Natural killer cell (primary cell): ENCODE measurements around the gene RALBP1. TPM values are rescaled to one million over a fixed set of nuclear protein-coding genes. Genes with fewer than 3 reads are reported as not detected.

Source experiments
- ATAC-seq, 3 donors: fragments of 150-1000 bp in 2 of 3; fragments of 200-7000 bp in 1 of 3; cut with Tn5 transposase; 1 replicate in 1 of 3; 2 replicates in 2 of 3; pipeline ENCODE4 v1.10.0; 2021; ENCODE audit warnings: mild to moderate bottlenecking in 2 of 3, moderate library complexity in 2 of 3
- DNase-seq, 2 donors: peaks; one replicate each; pipeline versions ENCODE4 v3.0.0 to v3.0.0-alpha.2; 2013 to 2021; ENCODE audit warnings: mixed read lengths in 1 of 2
- H3K27ac ChIP-seq: one replicate; pipeline ENCODE4 v1.5.1; 2013; ENCODE audit warnings: mild to moderate bottlenecking, low read length
- H3K27me3 ChIP-seq: one replicate; pipeline ENCODE4 v1.6.1; 2013; ENCODE audit warnings: low read length; ENCODE audit not compliant: control insufficient read depth, insufficient read depth
- H3K36me3 ChIP-seq: one replicate; pipeline ENCODE4 v1.6.1; 2013; ENCODE audit warnings: low read length; ENCODE audit not compliant: control insufficient read depth, insufficient read depth
- H3K4me1 ChIP-seq: one replicate; pipeline ENCODE4 v1.6.1; 2013; ENCODE audit warnings: low read length; ENCODE audit not compliant: control insufficient read depth, insufficient read depth
- H3K4me3 ChIP-seq: one replicate; pipeline ENCODE4 v1.5.1; 2013; ENCODE audit warnings: low read length
- H3K9me3 ChIP-seq: one replicate; pipeline ENCODE4 v1.6.1; 2013; ENCODE audit warnings: low read length; ENCODE audit not compliant: control insufficient read depth, insufficient read depth
- H3K27ac Mint-ChIP-seq, 2 donors: one replicate each; pipeline ENCODE4 v1.8.0; 2022; ENCODE audit warnings: mild to moderate bottlenecking in 2 of 2, mixed read lengths in 2 of 2, moderate library complexity in 1 of 2
- H3K27me3 Mint-ChIP-seq, 2 donors: one replicate each; pipeline ENCODE4 v1.8.0; 2022; ENCODE audit warnings: low read depth in 2 of 2, mixed read lengths in 2 of 2
- H3K36me3 Mint-ChIP-seq: one replicate; pipeline ENCODE4 v1.8.0; 2022; ENCODE audit warnings: mixed read lengths
- H3K4me1 Mint-ChIP-seq, 2 donors: one replicate each; pipeline ENCODE4 v1.8.0; 2022; ENCODE audit warnings: mixed read lengths in 2 of 2
- H3K4me3 Mint-ChIP-seq: one replicate; pipeline ENCODE4 v1.8.0; 2022; ENCODE audit warnings: mild to moderate bottlenecking, moderate library complexity, mixed read lengths
- H3K9me3 Mint-ChIP-seq, 2 donors: one replicate each; pipeline ENCODE4 v1.8.0; 2022; ENCODE audit warnings: mixed read lengths in 2 of 2
- WGBS: methylation state at CpG from one replicate; pipeline ENCODE4 v1.1.7; 2013; ENCODE audit warnings: missing lambda C conversion rate; ENCODE audit not compliant: insufficient coverage; 5-methylcytosine and 5-hydroxymethylcytosine counted together
- intact Hi-C: fragments of 100-400 bp; cut with micrococcal nuclease; formaldehyde crosslinking; loops from one replicate; pipeline ENCODE4 v1.14.2; 2022
- total RNA-seq, 4 donors: library from RNA; stranded (reverse); fragments of 120-200 nt in 1 of 4; gene quantifications; one replicate each; pipeline versions ENCODE4 v1.2.3 to v1.2.4, GENCODE V29; 2013 to 2022
- TF ChIP-seq, protein P1 (sequence below): fragments of 200-600 bp; IDR thresholded peaks from one replicate; pipeline ENCODE4 v1.8.0; 2022; ENCODE audit warnings: antibody characterized with exemption

Gene RALBP1
- total RNA-seq, 3 donors from 2014 or later (not counting 1 experiment from before 2014, with no cell fraction given), result 27.3 to 40.0 (median 33.4) TPM

DNA sequence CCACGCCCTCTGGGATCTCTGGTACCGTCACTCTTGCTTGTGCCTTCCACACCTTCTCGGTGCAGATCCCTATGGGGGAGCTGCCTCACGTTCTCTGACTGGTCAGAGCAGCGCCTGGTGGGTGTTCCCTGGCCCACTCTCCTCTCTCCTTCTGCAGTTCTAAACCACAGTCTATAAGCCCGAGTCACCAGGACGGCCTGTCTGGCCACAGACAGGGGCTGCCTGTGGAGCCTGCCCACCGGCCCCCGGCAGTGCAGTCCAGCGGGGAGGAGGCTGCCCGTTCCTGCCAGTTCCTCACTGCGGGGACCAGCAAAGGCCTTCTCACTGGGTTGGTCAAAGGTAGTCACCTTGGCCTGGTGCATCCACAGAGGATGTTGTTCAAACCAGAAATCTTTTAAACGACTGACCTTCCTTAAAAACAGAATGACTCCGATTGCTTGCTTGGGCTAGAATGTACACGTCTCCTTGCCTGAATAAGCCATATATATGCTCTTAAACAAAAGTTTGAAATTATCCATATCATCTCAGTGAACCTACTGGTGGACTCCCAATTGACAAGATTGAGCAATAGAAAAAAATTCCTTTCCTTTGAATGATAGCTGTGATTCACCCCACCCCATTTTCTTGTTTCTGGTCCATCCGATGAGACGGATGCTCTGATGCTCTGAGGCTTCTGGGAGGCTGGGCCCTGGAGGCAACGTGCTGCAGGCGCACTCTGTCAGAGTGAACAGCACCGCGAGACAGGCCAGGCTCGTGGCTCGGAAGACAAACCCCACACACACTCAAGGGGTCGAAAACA, 61.2 kb downstream of the RALBP1 start:
- TF ChIP-seq, protein P1, sequence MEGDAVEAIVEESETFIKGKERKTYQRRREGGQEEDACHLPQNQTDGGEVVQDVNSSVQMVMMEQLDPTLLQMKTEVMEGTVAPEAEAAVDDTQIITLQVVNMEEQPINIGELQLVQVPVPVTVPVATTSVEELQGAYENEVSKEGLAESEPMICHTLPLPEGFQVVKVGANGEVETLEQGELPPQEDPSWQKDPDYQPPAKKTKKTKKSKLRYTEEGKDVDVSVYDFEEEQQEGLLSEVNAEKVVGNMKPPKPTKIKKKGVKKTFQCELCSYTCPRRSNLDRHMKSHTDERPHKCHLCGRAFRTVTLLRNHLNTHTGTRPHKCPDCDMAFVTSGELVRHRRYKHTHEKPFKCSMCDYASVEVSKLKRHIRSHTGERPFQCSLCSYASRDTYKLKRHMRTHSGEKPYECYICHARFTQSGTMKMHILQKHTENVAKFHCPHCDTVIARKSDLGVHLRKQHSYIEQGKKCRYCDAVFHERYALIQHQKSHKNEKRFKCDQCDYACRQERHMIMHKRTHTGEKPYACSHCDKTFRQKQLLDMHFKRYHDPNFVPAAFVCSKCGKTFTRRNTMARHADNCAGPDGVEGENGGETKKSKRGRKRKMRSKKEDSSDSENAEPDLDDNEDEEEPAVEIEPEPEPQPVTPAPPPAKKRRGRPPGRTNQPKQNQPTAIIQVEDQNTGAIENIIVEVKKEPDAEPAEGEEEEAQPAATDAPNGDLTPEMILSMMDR, result no peak
- Histone ChIP-seq H3K9me3 (no peaks in the 10 kb centered on the region), H3K27ac (no peak overlapping the region), H3K4me1 (no peaks in the 10 kb centered on the region), H3K36me3 (peaks cover 45% of the 10 kb centered on the region), H3K27me3 (no peaks in the 10 kb centered on the region), H3K4me3 (no peak overlapping the region)
- intact Hi-C loops, result no loop called here
- Mint-ChIP-seq H3K27me3 (no peaks in the 10 kb centered on the region), H3K27ac (no peak overlapping the region), H3K9me3 (no peaks in the 10 kb centered on the region), H3K4me3 (no peak overlapping the region), H3K36me3 (peaks cover 16% of the 10 kb centered on the region), H3K4me1 (no peaks in the 10 kb centered on the region)
- ATAC-seq (no peak), DNase-seq (no peak)
- 95% methylated on average over 15 of the region's 24 CpGs for WGBS

DNA sequence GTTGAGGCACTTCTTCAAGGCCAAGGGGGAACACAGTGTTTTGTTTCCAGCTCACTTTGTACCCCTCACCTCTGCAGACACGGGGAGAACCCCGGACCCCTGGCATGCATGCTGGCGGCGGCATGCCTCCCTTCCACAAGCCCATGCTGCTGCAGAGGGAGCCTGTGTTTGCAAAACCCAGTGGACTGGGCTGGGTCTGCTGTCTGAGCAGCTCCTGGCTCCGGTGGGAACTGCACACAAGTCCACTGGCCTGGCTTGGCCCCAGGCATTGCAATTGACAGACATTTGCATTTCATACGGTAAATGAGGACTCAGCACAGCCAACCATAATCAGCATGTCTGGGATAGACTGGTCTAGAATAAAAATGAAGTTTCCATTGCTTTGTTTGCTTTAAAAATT, 62.4 kb downstream of the RALBP1 start:
- H3K4me3 ChIP-seq, result no peak overlapping the region
- Mint-ChIP-seq H3K9me3 (no peaks in the 10 kb centered on the region), H3K4me3 (no peak overlapping the region), H3K27ac (no peak overlapping the region), H3K4me1 (no peaks in the 10 kb centered on the region), H3K36me3 (peaks cover 16% of the 10 kb centered on the region), H3K27me3 (no peaks in the 10 kb centered on the region)
- TF ChIP-seq, protein P1, result no peak
- H3K27me3 ChIP-seq, result no peaks in the 10 kb centered on the region
- intact Hi-C loops, result no loop called here
- ATAC-seq (no peak), DNase-seq (no peak)
- no peak overlapping the region for H3K27ac ChIP-seq
- no peaks in the 10 kb centered on the region for H3K9me3 ChIP-seq
- 97% methylated on average over 6 of the region's 6 CpGs for WGBS
- H3K36me3 ChIP-seq, result peaks cover 38% of the 10 kb centered on the region
- H3K4me1 ChIP-seq, result no peaks in the 10 kb centered on the region

DNA sequence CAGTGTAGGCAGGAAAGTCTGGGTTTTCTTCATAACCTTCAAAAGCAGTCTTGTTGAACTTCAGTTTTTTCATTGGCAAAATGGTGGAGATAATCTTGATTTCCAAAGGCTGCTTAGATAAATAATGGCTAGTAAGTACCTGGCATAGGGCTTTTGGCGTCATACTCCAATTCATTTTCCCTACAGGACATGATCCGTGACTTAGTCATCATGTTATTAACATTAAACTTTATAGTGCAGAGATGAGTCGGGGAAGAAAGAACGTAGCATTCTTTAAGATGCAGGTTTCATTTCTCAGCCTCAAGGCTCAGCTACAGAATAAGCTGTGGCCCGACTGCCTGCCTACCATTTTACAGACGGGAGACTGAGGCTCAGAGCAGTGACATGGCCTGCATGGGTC, 64.0 kb downstream of the RALBP1 start:
- H3K4me3 ChIP-seq, result no peak overlapping the region
- ATAC-seq, result no peak
- TF ChIP-seq, protein P1, result no peak
- Mint-ChIP-seq H3K27me3 (no peaks in the 10 kb centered on the region), H3K4me1 (no peaks in the 10 kb centered on the region), H3K27ac (no peak overlapping the region), H3K36me3 (peaks cover 7% of the 10 kb centered on the region), H3K9me3 (no peaks in the 10 kb centered on the region), H3K4me3 (no peak overlapping the region)
- no peaks in the 10 kb centered on the region for H3K4me1 ChIP-seq
- no peaks in the 10 kb centered on the region for H3K27me3 ChIP-seq
- H3K36me3 ChIP-seq, result peaks cover 23% of the 10 kb centered on the region
- H3K9me3 ChIP-seq, result no peaks in the 10 kb centered on the region
- H3K27ac ChIP-seq, result no peak overlapping the region
- no peak for DNase-seq
- 97% methylated on average over 5 of the region's 6 CpGs for WGBS
- intact Hi-C loops, result no loop called here

DNA sequence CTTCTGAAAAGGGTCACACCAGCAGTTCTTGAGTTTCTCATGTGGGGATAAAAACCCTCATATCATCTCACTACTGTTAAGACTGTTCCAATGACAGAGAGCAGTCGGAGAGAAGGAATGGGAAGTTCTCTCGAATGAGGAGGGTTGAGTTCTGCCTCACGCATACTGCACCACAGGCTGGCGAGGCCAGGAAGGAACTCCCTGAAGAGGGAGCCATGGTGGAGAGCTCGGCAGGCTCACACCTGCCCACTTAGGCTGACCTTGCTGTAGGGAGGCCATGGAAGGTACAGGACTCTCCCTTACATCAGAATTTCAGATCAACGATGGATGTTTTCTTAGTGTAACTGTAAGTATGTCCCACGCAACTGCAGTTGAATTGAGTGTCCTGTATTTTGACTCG, 64.6 kb downstream of the RALBP1 start:
- no peaks in the 10 kb centered on the region for H3K4me1 ChIP-seq
- H3K27me3 ChIP-seq, result no peaks in the 10 kb centered on the region
- 92% methylated on average over 8 of the region's 8 CpGs for WGBS
- no peak overlapping the region for H3K4me3 Mint-ChIP-seq
- no peak overlapping the region for H3K27ac Mint-ChIP-seq
- H3K9me3 ChIP-seq, result no peaks in the 10 kb centered on the region
- DNase-seq, result no peak
- no peak overlapping the region for H3K27ac ChIP-seq
- no peak for ATAC-seq
- TF ChIP-seq, protein P1, result no peak
- intact Hi-C loops, result no loop called here
- no peaks in the 10 kb centered on the region for H3K4me1 Mint-ChIP-seq
- H3K36me3 Mint-ChIP-seq, result peaks cover 7% of the 10 kb centered on the region
- no peaks in the 10 kb centered on the region for H3K9me3 Mint-ChIP-seq
- peaks cover 18% of the 10 kb centered on the region for H3K36me3 ChIP-seq
- no peak overlapping the region for H3K4me3 ChIP-seq
- no peaks in the 10 kb centered on the region for H3K27me3 Mint-ChIP-seq
